ENCODE measurements around the gene CCNI. TPM values are rescaled to one million over a fixed set of nuclear protein-coding genes. Genes with fewer than 3 reads are reported as not detected.

The CCNI gene
- total RNA-seq, 1 experiment from 2014 or later, result 240 TPM

GRCh38 chr4:77062856-77063255 is 12.9 kb downstream of the CCNI start:
- peaks cover 6% of the 10 kb centered on the region; the same call in 1 of the 2 replicates for H3K79me2 ChIP-seq (ENCODE audit: insufficient read depth, low read length)
- H2AK5ac ChIP-seq (ENCODE audit: insufficient read length, low read length), result no peak overlapping the region
- H3K27ac ChIP-seq (ENCODE audit: insufficient read length, low read depth, low read length), result no peak overlapping the region
- H3K4ac ChIP-seq (ENCODE audit: low read depth, low read length), result no peak overlapping the region
- no peak overlapping the region for H4K91ac ChIP-seq (ENCODE audit: insufficient read length, low read depth, low read length)
- no peak overlapping the region for H3K18ac ChIP-seq (ENCODE audit: insufficient read length, low read depth, low read length)
- no peak overlapping the region for H3K9ac ChIP-seq (ENCODE audit: extremely low read depth, insufficient read length, low read length)
- no peak overlapping the region for H3T11ph ChIP-seq (ENCODE audit: low read length)
- H3K27me3 Mint-ChIP-seq (ENCODE audit: low read depth), result no peaks in the 10 kb centered on the region
- peaks cover 20 to 71% (median 64%) of the 10 kb centered on the region in 3 experiments; a peak in 6 of 7 replicates for H3K36me3 Mint-ChIP-seq (ENCODE audit: insufficient read depth in 1 of 3, low read depth in 3 of 3)
- H4K8ac ChIP-seq (replicated peaks; ENCODE audit: insufficient read length, low read depth, low read length), result no peak overlapping the region
- no peak overlapping the region for H2AFZ ChIP-seq (ENCODE audit: low read length)
- H3K4me3 Mint-ChIP-seq, result no peak overlapping the region
- TF ChIP-seq, protein P1, sequence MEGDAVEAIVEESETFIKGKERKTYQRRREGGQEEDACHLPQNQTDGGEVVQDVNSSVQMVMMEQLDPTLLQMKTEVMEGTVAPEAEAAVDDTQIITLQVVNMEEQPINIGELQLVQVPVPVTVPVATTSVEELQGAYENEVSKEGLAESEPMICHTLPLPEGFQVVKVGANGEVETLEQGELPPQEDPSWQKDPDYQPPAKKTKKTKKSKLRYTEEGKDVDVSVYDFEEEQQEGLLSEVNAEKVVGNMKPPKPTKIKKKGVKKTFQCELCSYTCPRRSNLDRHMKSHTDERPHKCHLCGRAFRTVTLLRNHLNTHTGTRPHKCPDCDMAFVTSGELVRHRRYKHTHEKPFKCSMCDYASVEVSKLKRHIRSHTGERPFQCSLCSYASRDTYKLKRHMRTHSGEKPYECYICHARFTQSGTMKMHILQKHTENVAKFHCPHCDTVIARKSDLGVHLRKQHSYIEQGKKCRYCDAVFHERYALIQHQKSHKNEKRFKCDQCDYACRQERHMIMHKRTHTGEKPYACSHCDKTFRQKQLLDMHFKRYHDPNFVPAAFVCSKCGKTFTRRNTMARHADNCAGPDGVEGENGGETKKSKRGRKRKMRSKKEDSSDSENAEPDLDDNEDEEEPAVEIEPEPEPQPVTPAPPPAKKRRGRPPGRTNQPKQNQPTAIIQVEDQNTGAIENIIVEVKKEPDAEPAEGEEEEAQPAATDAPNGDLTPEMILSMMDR (conservative IDR thresholded peaks at IDR 0.05), result no peak
- H3K4me1 ChIP-seq (ENCODE audit: insufficient read depth, low read length), result no peaks in the 10 kb centered on the region
- H2BK15ac ChIP-seq (ENCODE audit: low read depth, low read length), result no peak overlapping the region
- peaks cover 0 to under 1% of the 10 kb centered on the region in 2 experiments; a peak in 1 of 4 replicates for H3K4me1 Mint-ChIP-seq
- H4K5ac ChIP-seq (ENCODE audit: insufficient read length, low read depth, low read length), result no peak overlapping the region
- no peak overlapping the region for H2BK120ac ChIP-seq (ENCODE audit: low read depth, low read length, poor library complexity, severe bottlenecking)
- no peak overlapping the region for H3K56ac ChIP-seq (ENCODE audit: insufficient read length, low read depth, low read length)
- no peak overlapping the region for H3K4me2 ChIP-seq (ENCODE audit: insufficient read depth, insufficient read length, low read length)
- H3K27ac Mint-ChIP-seq, result no peak overlapping the region
- no peak overlapping the region for H2BK5ac ChIP-seq (ENCODE audit: insufficient read length, low read length)
- no peaks in the 10 kb centered on the region for H3K9me3 ChIP-seq (ENCODE audit: control insufficient read depth, low read depth, low read length)
- H3K9me3 Mint-ChIP-seq, result no peaks in the 10 kb centered on the region
- no peak overlapping the region for H2BK20ac ChIP-seq (ENCODE audit: low read depth, low read length, poor library complexity, severe bottlenecking)
- H3K27me3 ChIP-seq (ENCODE audit: insufficient read depth, low read length), result no peaks in the 10 kb centered on the region
- no peaks in the 10 kb centered on the region for H4K20me1 ChIP-seq (ENCODE audit: control insufficient read depth, insufficient read depth, insufficient read length)
- DNase-seq, result no peak
- H2BK12ac ChIP-seq (ENCODE audit: insufficient read length, low read depth, low read length), result no peak overlapping the region
- H3K14ac ChIP-seq (ENCODE audit: insufficient read depth, low read length), result no peak overlapping the region
- H3K23me2 ChIP-seq (ENCODE audit: insufficient read length, low read depth, low read length, poor library complexity, severe bottlenecking), result no peaks in the 10 kb centered on the region
- H3K23ac ChIP-seq (ENCODE audit: insufficient read length, low read depth, low read length), result no peak overlapping the region
- peaks cover 14% of the 10 kb centered on the region for H3K79me1 ChIP-seq (ENCODE audit: insufficient read depth, low read depth, low read length, poor library complexity, severe bottlenecking)
